GM18498 (cell line): Measurements from ENCODE around the gene PADI6.

Source experiments
- ATAC-seq: cut with Tn5 transposase; IDR thresholded peaks from one replicate; pipeline ENCODE4 v1.9.1; 2021; ENCODE audit warnings: mild to moderate bottlenecking, moderate library complexity; ENCODE audit not compliant: unreplicated experiment

PADI6 gene

GRCh38 chr1:17433261-17433660 lies 61.3 kb downstream of the PADI6 start:
- no peak for ATAC-seq

GRCh38 chr1:17434016-17434415 lies 62.0 kb downstream of the PADI6 start:
- ATAC-seq = no peak

GRCh38 chr1:17434601-17435000 lies 62.6 kb downstream of the PADI6 start:
- ATAC-seq = no peak

- ATAC-seq = no peak
These were observed 64.6 kb downstream of the PADI6 start for GRCh38 chr1:17436380-17437174.

- ATAC-seq = no peak
These were observed 65.2 kb downstream of the PADI6 start for GRCh38 chr1:17437260-17437579.

- ATAC-seq = peak; percentile 45
These were observed 65.8 kb downstream of the PADI6 start for GRCh38 chr1:17437580-17438317.

GRCh38 chr1:17438318-17439249 lies 66.6 kb downstream of the PADI6 start:
- peak; percentile 36 for ATAC-seq

- ATAC-seq = peak; percentile 52
These were observed 67.5 kb downstream of the PADI6 start, which contains the start of gene RCC2 for GRCh38 chr1:17439250-17440073. Gene RCC2, minus strand, starts transcription at chr1:17439677. Its CDS starts 1,163 bp downstream, at chr1:17438514.

- ATAC-seq = no peak
These were observed 68.3 kb downstream of the PADI6 start for GRCh38 chr1:17440074-17440826.

GRCh38 chr1:17440827-17441168 lies 68.8 kb downstream of the PADI6 start:
- no peak for ATAC-seq

GRCh38 chr1:17441265-17441992 lies 69.4 kb downstream of the PADI6 start:
- ATAC-seq = no peak

- no peak for ATAC-seq
These were observed 70.0 kb downstream of the PADI6 start for GRCh38 chr1:17441993-17442357.

GRCh38 chr1:17442841-17443240 lies 70.8 kb downstream of the PADI6 start:
- no peak for ATAC-seq

- ATAC-seq = no peak
These were observed 75.6 kb downstream of the PADI6 start for GRCh38 chr1:17447501-17447992.
